RWPE2 (cell line): ENCODE measurements around the gene KRTAP12-3.
"Not testable (repeated sequence)": the region's sequence is repeated elsewhere in the genome, so short reads cannot be mapped to it uniquely, and the experiment has no call there.

Experiments used
- ATAC-seq: fragments of 200-7000 bp; cut with Tn5 transposase; 3 replicates; pipeline ENCODE4 v1.9.1; 2021; ENCODE audit warnings: low read depth
- DNase-seq: peaks from one replicate; pipeline ENCODE4 v3.0.0-alpha.2; 2020; ENCODE audit warnings: low spot score
- H3K27ac ChIP-seq: fragments of 450-650 bp; 2 replicates; pipeline ENCODE4 v1.5.1; 2017; ENCODE audit warnings: mild to moderate bottlenecking; ENCODE audit not compliant: poor library complexity, severe bottlenecking
- H3K27me3 ChIP-seq: fragments of 250-450 bp; sonication (Bioruptor Pico); 2 replicates; pipeline ENCODE4 v1.5.1; 2021; ENCODE audit warnings: mild to moderate bottlenecking, moderate library complexity; ENCODE audit not compliant: insufficient read depth, poor library complexity, severe bottlenecking
- H3K36me3 ChIP-seq: fragments of 250-450 bp; sonication (Bioruptor Pico); 2 replicates; pipeline ENCODE4 v1.5.1; 2020; ENCODE audit warnings: low read depth, mild to moderate bottlenecking, moderate library complexity
- H3K4me1 ChIP-seq: fragments of 250-450 bp; sonication (Bioruptor Pico); 2 replicates; pipeline ENCODE4 v1.5.1; 2021; ENCODE audit warnings: mild to moderate bottlenecking, moderate library complexity; ENCODE audit not compliant: insufficient read depth, poor library complexity, severe bottlenecking
- H3K4me3 ChIP-seq: fragments of 250-450 bp; sonication (Bioruptor Pico); 2 replicates; pipeline ENCODE4 v1.5.1; 2021; ENCODE audit warnings: mild to moderate bottlenecking, moderate library complexity; ENCODE audit not compliant: severe bottlenecking
- H3K9me3 ChIP-seq: fragments of 250-450 bp; sonication (Bioruptor Pico); 2 replicates; pipeline ENCODE4 v1.5.1; 2021; ENCODE audit warnings: mild to moderate bottlenecking, moderate library complexity; ENCODE audit not compliant: severe bottlenecking
- CTCF ChIP-seq: fragments of 450-650 bp; IDR thresholded peaks from one replicate; pipeline ENCODE4 v1.5.1; 2017; ENCODE audit warnings: mild to moderate bottlenecking, moderate library complexity; ENCODE audit not compliant: poor library complexity, severe bottlenecking

Gene KRTAP12-3

GRCh38 chr21:44692798-44693512, 35.2 kb downstream of the KRTAP12-3 start:
- ATAC-seq: no peak
- H3K9me3 ChIP-seq: peaks cover 8% of the 10 kb centered on the region
- H3K4me3 ChIP-seq: no peak overlapping the region

GRCh38 chr21:44694776-44695175, 37.0 kb downstream of the KRTAP12-3 start:
- H3K27me3 ChIP-seq: peaks cover 27% of the 10 kb centered on the region
- no peaks in the 10 kb centered on the region for H3K36me3 ChIP-seq
- DNase-seq: no peak
- no peak overlapping the region for H3K27ac ChIP-seq
- no peaks in the 10 kb centered on the region for H3K4me1 ChIP-seq
- TF ChIP-seq CTCF: no peak
- no peak for ATAC-seq
- H3K9me3 ChIP-seq: peaks cover 8% of the 10 kb centered on the region
- no peak overlapping the region for H3K4me3 ChIP-seq

More at GRCh38 chr21:44692798-44693512, 35.2 kb downstream of the KRTAP12-3 start:
- H3K4me1 ChIP-seq: no peaks in the 10 kb centered on the region
- TF ChIP-seq CTCF: no peak
- no peak overlapping the region for H3K27ac ChIP-seq
- H3K27me3 ChIP-seq: peaks cover 17% of the 10 kb centered on the region
- no peak for DNase-seq
- no peaks in the 10 kb centered on the region for H3K36me3 ChIP-seq

- no peaks in the 10 kb centered on the region for H3K36me3 ChIP-seq
- no peak for ATAC-seq
- no peak overlapping the region for H3K4me3 ChIP-seq
- TF ChIP-seq CTCF: no peak
- no peak for DNase-seq
- no peaks in the 10 kb centered on the region for H3K4me1 ChIP-seq
- peaks cover 8% of the 10 kb centered on the region for H3K9me3 ChIP-seq
- no peak overlapping the region for H3K27ac ChIP-seq
- H3K27me3 ChIP-seq: peaks cover 29% of the 10 kb centered on the region
These were observed 37.5 kb downstream of the KRTAP12-3 start for GRCh38 chr21:44695184-44695583.

- ATAC-seq (no peak), DNase-seq (no peak)
- no peak for TF ChIP-seq CTCF
- H3K4me1 ChIP-seq: no peaks in the 10 kb centered on the region
- no peak overlapping the region for H3K4me3 ChIP-seq
- peaks cover 34% of the 10 kb centered on the region for H3K27me3 ChIP-seq
- H3K36me3 ChIP-seq: no peaks in the 10 kb centered on the region
- H3K27ac ChIP-seq: no peak overlapping the region
- peaks cover 8% of the 10 kb centered on the region for H3K9me3 ChIP-seq
These were observed 37.9 kb downstream of the KRTAP12-3 start for GRCh38 chr21:44695641-44696040.

- Histone ChIP-seq H3K27ac (no peak overlapping the region), H3K9me3 (peaks cover 8% of the 10 kb centered on the region), H3K27me3 (peaks cover 35% of the 10 kb centered on the region), H3K36me3 (no peaks in the 10 kb centered on the region), H3K4me3 (no peak overlapping the region), H3K4me1 (no peaks in the 10 kb centered on the region)
- ATAC-seq (no peak), DNase-seq (no peak)
- TF ChIP-seq CTCF: no peak
These were observed 38.8 kb downstream of the KRTAP12-3 start for GRCh38 chr21:44696572-44696971.

GRCh38 chr21:44697172-44697810, 39.6 kb downstream of the KRTAP12-3 start, which contains the start of gene KRTAP10-12:
TSS of gene KRTAP10-12 (plus strand) at chr21:44697172. CDS start at chr21:44697202, 30 bp downstream.
- DNase-seq, H3K9me3 ChIP-seq, H3K4me3 ChIP-seq, ATAC-seq, H3K36me3 ChIP-seq, H3K27ac ChIP-seq, H3K4me1 ChIP-seq: not testable (repeated sequence)
- peaks cover 28% of the 10 kb centered on the region for H3K27me3 ChIP-seq
